Pancreas (tissue), 10 donors: ENCODE results near the gene METTL6. TPM values are rescaled to one million over a fixed set of nuclear protein-coding genes. Genes with fewer than 3 reads are reported as not detected.
"Not testable (repeated sequence)": the region's sequence is repeated elsewhere in the genome, so short reads cannot be mapped to it uniquely, and the experiment has no call there.

Experiments used
- ATAC-seq, 4 donors: fragments of 200-7000 bp; cut with Tn5 transposase; one replicate each; pipeline versions ENCODE4 v1.8.0 to v1.9.1; 2020; ENCODE audit warnings: mild to moderate bottlenecking in 4 of 4, moderate library complexity in 4 of 4
- DNase-seq, 6 donors: peaks; one replicate each; pipeline ENCODE4 v3.0.0-alpha.2; 2020
- FAIRE-seq: peaks from 2 replicates; lab custom pipeline; 2012; peaks lifted over from hg19 to GRCh38; lab: Jason Lieb, UNC
- H3K27ac ChIP-seq, 4 donors: fragments of 200-600 bp; sonication (generic); 1 replicate in 3 of 4; 2 replicates in 1 of 4; pipeline versions ENCODE4 v1.5.0 to v1.8.0; 2020
- H3K27me3 ChIP-seq, 4 donors: fragments of 200-600 bp; one replicate each; pipeline ENCODE4 v1.8.0; 2021
- H3K36me3 ChIP-seq, 3 donors: fragments of 200-600 bp; sonication (generic) in 1 of 3; one replicate each; pipeline versions ENCODE4 v1.5.0 to v1.8.0; 2020 to 2021
- H3K4me1 ChIP-seq, 3 donors: fragments of 200-600 bp; one replicate each; pipeline ENCODE4 v1.8.0; 2021
- H3K4me3 ChIP-seq, 4 donors: fragments of 200-600 bp; sonication (generic) in 2 of 4; one replicate each; pipeline versions ENCODE4 v1.5.0 to v1.8.0; 2020 to 2021
- H3K9me3 ChIP-seq, 4 donors: fragments of 200-600 bp; one replicate each; pipeline ENCODE4 v1.8.0; 2021
- CTCF ChIP-seq, 4 donors: fragments of 200-600 bp; sonication (generic) in 3 of 4; IDR thresholded peaks; one replicate each; pipeline versions ENCODE4 v1.5.0 to v1.8.0; 2021; ENCODE audit warnings: antibody characterized with exemption in 4 of 4
- WGBS, 2 donors: extraction: QIAGEN DNeasy Blood & Tissue Kit; methylation state at CpG; one replicate each; pipeline ENCODE4 v1.1.7; 2013; 5-methylcytosine and 5-hydroxymethylcytosine counted together
- intact Hi-C, 3 donors: fragments of 100-400 bp; cut with DNase I; formaldehyde crosslinking; loops; one replicate each; pipeline versions ENCODE4 v1.11.1 to v1.14.2; 2022
- polyA plus RNA-seq, 2 donors: library from polyadenylated mRNA; stranded (reverse); fragments of 200-250 nt; gene quantifications; one replicate each; pipeline ENCODE4 v1.2.3, GENCODE V29; 2013
- total RNA-seq, 6 donors: library from RNA; stranded (reverse); fragmentation: NEBNext Ultra II Directional in 4 of 6; extraction: Animal tissue kit (Norgen Biotek cat#: 25700) in 4 of 6; gene quantifications; one replicate each; pipeline versions ENCODE4 v1.2.1 to v1.2.4, GENCODE V29; 2021 to 2023
- donor health status: healthy with polysubstance abuse.
- donor health status: DM: no; HTN: no; CAD: no; lungs with moderate emphysema.
- donor health status: DM: no; HTN: no; CAD: no.
- donor health status: control.
- donor health status: control.
- donor health status: Bipolar disorder and iron deficiency.
- donor health status: DM: yes; HTN: yes; CAD: no.
- donor health status: DM: no; HTN: no; CAD: no.
- donor health status: DM: no; HTN: no; CAD: no.
- donor health status: DM: yes; HTN: yes; CAD: no.

Gene METTL6
- total and polyA plus RNA-seq, 8 donors = 3.0 to 9.9 (median 5.2) TPM

- FAIRE-seq (no peak), DNase-seq (no peak), ATAC-seq (no peak)
- Histone ChIP-seq H3K27me3 (no peaks in the 10 kb centered on the region), H3K27ac (no peak overlapping the region), H3K36me3 (no peaks in the 10 kb centered on the region), H3K4me1 (no peaks in the 10 kb centered on the region), H3K9me3 (no peaks in the 10 kb centered on the region), H3K4me3 (no peak overlapping the region)
- intact Hi-C loops = no loop called here
- WGBS, 2 donors = 88 to 95% methylated on average over 5 of the region's 5 CpGs
- no peak for TF ChIP-seq CTCF (IDR thresholded peaks at IDR 0.05)
Measured at GRCh38 chr3:15462451-15462850, 35.1 kb upstream of the METTL6 start.

- no peak for FAIRE-seq
- no peak for ATAC-seq
- no peaks in the 10 kb centered on the region for H3K9me3 ChIP-seq
- H3K36me3 ChIP-seq = no peaks in the 10 kb centered on the region
- H3K4me3 ChIP-seq = no peak overlapping the region
- H3K4me1 ChIP-seq = no peaks in the 10 kb centered on the region
- 62 to 65% methylated on average over 4 of the region's 4 CpGs for WGBS, 2 donors
- no peak for TF ChIP-seq CTCF (IDR thresholded peaks at IDR 0.05)
- no peak overlapping the region for H3K27ac ChIP-seq
- H3K27me3 ChIP-seq = no peaks in the 10 kb centered on the region
- no peak for DNase-seq
- intact Hi-C loops = no loop called here
Measured at GRCh38 chr3:15460891-15461531, 33.7 kb upstream of the METTL6 start.

- Histone ChIP-seq H3K4me3 (no peak overlapping the region), H3K36me3 (no peaks in the 10 kb centered on the region), H3K4me1 (no peaks in the 10 kb centered on the region), H3K27ac (no peak overlapping the region), H3K27me3 (no peaks in the 10 kb centered on the region), H3K9me3 (no peaks in the 10 kb centered on the region)
- no peak for ATAC-seq
- intact Hi-C loops = no loop called here
- no peak for TF ChIP-seq CTCF (IDR thresholded peaks at IDR 0.05)
- 95 to 99% methylated on average over 7 of the region's 7 CpGs for WGBS, 2 donors
- DNase-seq = no peak
- FAIRE-seq = no peak
Measured at GRCh38 chr3:15458212-15458780, 31.0 kb upstream of the METTL6 start.

GRCh38 chr3:15456915-15457314 is 29.6 kb upstream of the METTL6 start:
- H3K9me3 ChIP-seq, H3K4me3 ChIP-seq, H3K27me3 ChIP-seq, H3K4me1 ChIP-seq, DNase-seq, FAIRE-seq, ATAC-seq, H3K27ac ChIP-seq, intact Hi-C loops, H3K36me3 ChIP-seq: not testable (repeated sequence)
- WGBS, 2 donors = 93 to 94% methylated on average over 10 of the region's 10 CpGs

- no peak for FAIRE-seq
Measured at GRCh38 chr3:15456321-15456720, 29.0 kb upstream of the METTL6 start.

More at GRCh38 chr3:15456321-15456720, 29.0 kb upstream of the METTL6 start:
- intact Hi-C loops = no loop called here
- WGBS, 2 donors = 90 to 94% methylated on average over 2 of the region's 2 CpGs
- Histone ChIP-seq H3K27ac (no peak overlapping the region), H3K9me3 (no peaks in the 10 kb centered on the region), H3K27me3 (no peaks in the 10 kb centered on the region), H3K4me1 (no peaks in the 10 kb centered on the region), H3K36me3 (no peaks in the 10 kb centered on the region), H3K4me3 (no peak overlapping the region)
- no peak for TF ChIP-seq CTCF (IDR thresholded peaks at IDR 0.05)
- DNase-seq = no peak
- ATAC-seq = no peak
